Body of pancreas (tissue), 4 donors: ENCODE data around the gene NCBP2. TPM values are rescaled to one million over a fixed set of nuclear protein-coding genes. Genes with fewer than 3 reads are reported as not detected.
A peak's percentile ranks its signal among the peaks of the same experiment; 100 is the strongest.

Experiments
- ATAC-seq: fragments of 150-250 bp; one replicate; pipeline ENCODE4 v1.9.1; 2016
- DNase-seq, 4 donors: peaks; one replicate each; pipeline ENCODE4 v3.0.0-alpha.2; 2019
- H3K27ac ChIP-seq, 4 donors: fragments of 200-600 bp; sonication (generic); 1 replicate in 3 of 4; 2 replicates in 1 of 4; pipeline versions ENCODE4 v1.5.1 to v1.6.1; 2016 to 2019; ENCODE audit warnings: mild to moderate bottlenecking in 1 of 4, mixed read lengths in 1 of 4, moderate library complexity in 1 of 4
- H3K27me3 ChIP-seq, 2 donors: fragments of 200-600 bp; sonication (generic); one replicate each; pipeline ENCODE4 v1.6.0; 2016; ENCODE audit warnings: mild to moderate bottlenecking in 1 of 2
- H3K36me3 ChIP-seq, 2 donors: fragments of 200-600 bp; sonication (generic); replicated peaks in 1 of 2; 2 replicates each; pipeline ENCODE4 v1.5.1; 2016; ENCODE audit warnings: low read depth in 2 of 2; ENCODE audit not compliant: insufficient read depth in 1 of 2
- H3K4me1 ChIP-seq: fragments of 200-600 bp; sonication (generic); one replicate; pipeline ENCODE4 v1.6.0; 2016
- H3K4me3 ChIP-seq, 2 donors: fragments of 200-600 bp; sonication (generic); 1 replicate in 1 of 2; 2 replicates in 1 of 2; pipeline ENCODE4 v1.5.1; 2016 to 2019
- H3K9me3 ChIP-seq, 3 donors: fragments of 200-600 bp; sonication (generic); 1 replicate in 2 of 3; 2 replicates in 1 of 3; pipeline ENCODE4 v1.5.1; 2016
- CTCF ChIP-seq, 7 experiments: fragments of 450-650 bp in 4 of 7; fragments of 200-600 bp in 3 of 7; sonication (generic) in 3 of 7; IDR thresholded peaks; one replicate each; pipeline ENCODE4 v1.5.1; 2016 to 2019; ENCODE audit warnings: antibody characterized with exemption in 7 of 7
- POLR2A ChIP-seq, 3 donors: fragments of 450-650 bp; IDR thresholded peaks; one replicate each; pipeline ENCODE4 v1.6.1; 2016; ENCODE audit warnings: antibody characterized with exemption in 3 of 3, mild to moderate bottlenecking in 2 of 3
- WGBS, 2 donors: methylation state at CpG; one replicate each; pipeline ENCODE4 v1.1.5; 2017; 5-methylcytosine and 5-hydroxymethylcytosine counted together
- intact Hi-C: fragments of 100-400 bp; cut with DNase I; formaldehyde crosslinking; loops from one replicate; pipeline ENCODE4 v1.15.1; 2023
- total RNA-seq, 2 donors: library from RNA; depleted of rRNA; stranded (reverse); fragments of >200 nt; gene quantifications; one replicate each; pipeline ENCODE4 v1.1.0, GENCODE V29; 2016

NCBP2 gene
- total RNA-seq, result 10 to 100 TPM in 1 of 2 donors, 1 to 10 TPM in 1; 6.9 to 19.5 TPM

GRCh38 chr3:196942226-196942914 lies at the start of gene NCBP2:
NCBP2 (minus strand) TSS chr3:196942528; CDS start chr3:196942503, 25 bp downstream.
- H3K36me3 ChIP-seq, result peaks cover 0 to 4% of the 10 kb centered on the region in 2 donors
- 0 to 1% methylated on average over 7 to 69 of the region's 77 CpGs for WGBS, 2 donors
- intact Hi-C loops, result no loop called here
- H3K4me3 ChIP-seq, result peak within 1 kb of the TSS; percentile 99
- peak; percentile 35 to 86 (median 71) for TF ChIP-seq CTCF (IDR thresholded peaks at IDR 0.05)
- peak; percentile 73 to 90 (median 86) for TF ChIP-seq POLR2A (IDR thresholded peaks at IDR 0.05)
- H3K9me3 ChIP-seq, result no peaks in the 10 kb centered on the region
- H3K27ac ChIP-seq, result peak within 1 kb of the TSS; percentile 77 to 97 (median 84)
- H3K4me1 ChIP-seq, result peaks cover 30% of the 10 kb centered on the region
- peak; percentile 97 to 99 (median 98) for DNase-seq
- peak; percentile 99 for ATAC-seq
- H3K27me3 ChIP-seq, result no peaks in the 10 kb centered on the region

GRCh38 chr3:196991581-196992460 lies 49.5 kb upstream of the NCBP2 start:
- no peak for DNase-seq
- intact Hi-C loops, result no loop called here

GRCh38 chr3:196990601-196991007 lies 48.3 kb upstream of the NCBP2 start:
- Histone ChIP-seq H3K27me3 (no peaks in the 10 kb centered on the region), H3K9me3 (no peaks in the 10 kb centered on the region), H3K4me1 (peaks cover 11% of the 10 kb centered on the region), H3K4me3 (no peak overlapping the region), H3K27ac (no peak overlapping the region), H3K36me3 (no peaks in the 10 kb centered on the region)
- ATAC-seq (no peak), DNase-seq (no peak)
- intact Hi-C loops, result no loop called here
- TF ChIP-seq POLR2A (IDR thresholded peaks at IDR 0.05) (no peak), CTCF (IDR thresholded peaks at IDR 0.05) (no peak)
- 90 to 96% methylated on average over 3 to 10 of the region's 10 CpGs for WGBS, 2 donors

More at GRCh38 chr3:196991581-196992460, 49.5 kb upstream of the NCBP2 start:
- Histone ChIP-seq H3K4me3 (no peak overlapping the region), H3K4me1 (peaks cover 11% of the 10 kb centered on the region), H3K9me3 (no peaks in the 10 kb centered on the region), H3K27ac (no peak overlapping the region), H3K27me3 (no peaks in the 10 kb centered on the region), H3K36me3 (no peaks in the 10 kb centered on the region)
- no peak for ATAC-seq
- TF ChIP-seq POLR2A (IDR thresholded peaks at IDR 0.05) (no peak), CTCF (IDR thresholded peaks at IDR 0.05) (no peak)
- WGBS, 2 donors, result 83 to 85% methylated on average over 17 to 28 of the region's 28 CpGs

- Histone ChIP-seq H3K27ac (no peak overlapping the region), H3K27me3 (no peaks in the 10 kb centered on the region), H3K4me3 (no peak overlapping the region), H3K4me1 (peaks cover 11% of the 10 kb centered on the region), H3K36me3 (no peaks in the 10 kb centered on the region), H3K9me3 (no peaks in the 10 kb centered on the region)
- intact Hi-C loops, result loop anchor here (10.0 kb wide), 1 partner anchor 185 kb away; no protein-coding TSS in a partner anchor
- no peak for ATAC-seq
- WGBS, 2 donors, result 81 to 91% methylated on average over 15 to 19 of the region's 19 CpGs
- DNase-seq, result no peak
- no peak for TF ChIP-seq CTCF (IDR thresholded peaks at IDR 0.05)
Measured at GRCh38 chr3:196989721-196990262, 47.5 kb upstream of the NCBP2 start.
